A549 (cell line): Measurements from ENCODE around the gene CHST15.

Experiments used
- CBX2 ChIP-seq: fragments of 200-600 bp; sonication (generic); IDR thresholded peaks from 2 replicates; pipeline ENCODE4 v1.6.1; 2016; ENCODE audit warnings: low read depth, mild to moderate bottlenecking, borderline replicate concordance
- EP300 ChIP-seq, 2 experiments: fragments of >200 bp; sonication (Bioruptor Twin); formaldehyde crosslinking; IDR thresholded peaks; 2 replicates in 1 of 2; 3 replicates in 1 of 2; pipeline ENCODE4 v1.6.1; 2016 to 2017
- HOXA7 ChIP-seq: fragments of 250-450 bp; sonication (Bioruptor Pico); IDR thresholded peaks from 2 replicates; pipeline ENCODE4 v1.5.0; 2020; ENCODE audit warnings: mild to moderate bottlenecking, moderate library complexity
- JUNB ChIP-seq: fragments of >200 bp; sonication (Bioruptor Twin); formaldehyde crosslinking; IDR thresholded peaks from 2 replicates; pipeline ENCODE4 v1.6.1; 2016
- KDM1A ChIP-seq: fragments of 200-600 bp; sonication (generic); IDR thresholded peaks from 2 replicates; pipeline ENCODE4 v1.6.1; 2016; ENCODE audit warnings: low read depth, mild to moderate bottlenecking
- RAD21 ChIP-seq, 2 experiments: fragments of >200 bp in 1 of 2; sonication (Bioruptor Twin) in 1 of 2; formaldehyde crosslinking in 1 of 2; IDR thresholded peaks in 1 of 2; conservative IDR thresholded peaks in 1 of 2; 2 replicates in 1 of 2; 3 replicates in 1 of 2; pipeline ENCODE4 v1.6.1; 2012 to 2018; ENCODE audit warnings: inconsistent platforms in 1 of 2
- RCOR1 ChIP-seq: fragments of 150-350 bp; IDR thresholded peaks from 2 replicates; pipeline ENCODE4 v1.6.1; 2014; ENCODE audit warnings: antibody characterized with exemption, low read length, low read depth
- ZSCAN20 ChIP-seq: fragments of 250-450 bp; sonication (Bioruptor Pico); IDR thresholded peaks from 2 replicates; pipeline ENCODE4 v1.8.0; 2022; ENCODE audit warnings: mild to moderate bottlenecking, moderate library complexity
- TF ChIP-seq, protein P1 (sequence below): fragments of 200-600 bp; sonication (generic); IDR thresholded peaks from 2 replicates; pipeline ENCODE4 v1.6.1; 2016; ENCODE audit warnings: antibody characterized with exemption, mild to moderate bottlenecking, moderate library complexity
- TF ChIP-seq, protein P2 (sequence below): fragments of >200 bp; sonication (Bioruptor Twin); formaldehyde crosslinking; IDR thresholded peaks from 3 replicates; pipeline ENCODE4 v1.5.1; 2016

DNA sequence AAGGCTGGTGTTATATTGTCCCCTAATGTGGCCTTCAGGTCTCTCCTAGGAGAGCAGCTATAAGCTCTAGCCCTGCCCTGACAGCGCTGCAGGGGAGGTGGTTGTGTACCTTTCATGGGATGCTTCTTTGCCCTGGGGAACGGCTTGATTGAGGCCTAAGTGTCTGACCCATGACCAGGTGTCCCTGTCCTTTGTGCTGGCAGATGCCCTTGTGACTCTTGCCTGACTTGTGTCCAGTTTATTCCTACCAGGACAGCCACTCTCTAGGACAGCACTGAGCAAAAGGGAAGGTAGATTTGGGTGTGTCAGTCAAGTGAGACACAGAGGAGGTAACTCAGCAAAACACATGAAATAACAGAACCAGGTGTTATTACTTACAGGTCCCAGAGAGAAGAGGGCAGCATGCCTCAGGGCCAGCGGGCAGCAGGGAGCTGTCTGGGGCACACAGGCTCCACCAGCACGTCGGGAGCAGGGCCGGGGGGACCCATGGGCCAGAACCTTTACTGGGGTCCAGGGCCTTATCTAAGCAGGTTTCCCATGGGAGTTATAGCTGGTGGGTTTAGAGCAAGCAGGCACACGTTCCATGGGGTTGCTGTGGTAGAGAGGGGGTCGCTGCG lies 10.7 kb upstream of the CHST15 start:
- TF ChIP-seq KDM1A: no peak
- TF ChIP-seq, protein P1, sequence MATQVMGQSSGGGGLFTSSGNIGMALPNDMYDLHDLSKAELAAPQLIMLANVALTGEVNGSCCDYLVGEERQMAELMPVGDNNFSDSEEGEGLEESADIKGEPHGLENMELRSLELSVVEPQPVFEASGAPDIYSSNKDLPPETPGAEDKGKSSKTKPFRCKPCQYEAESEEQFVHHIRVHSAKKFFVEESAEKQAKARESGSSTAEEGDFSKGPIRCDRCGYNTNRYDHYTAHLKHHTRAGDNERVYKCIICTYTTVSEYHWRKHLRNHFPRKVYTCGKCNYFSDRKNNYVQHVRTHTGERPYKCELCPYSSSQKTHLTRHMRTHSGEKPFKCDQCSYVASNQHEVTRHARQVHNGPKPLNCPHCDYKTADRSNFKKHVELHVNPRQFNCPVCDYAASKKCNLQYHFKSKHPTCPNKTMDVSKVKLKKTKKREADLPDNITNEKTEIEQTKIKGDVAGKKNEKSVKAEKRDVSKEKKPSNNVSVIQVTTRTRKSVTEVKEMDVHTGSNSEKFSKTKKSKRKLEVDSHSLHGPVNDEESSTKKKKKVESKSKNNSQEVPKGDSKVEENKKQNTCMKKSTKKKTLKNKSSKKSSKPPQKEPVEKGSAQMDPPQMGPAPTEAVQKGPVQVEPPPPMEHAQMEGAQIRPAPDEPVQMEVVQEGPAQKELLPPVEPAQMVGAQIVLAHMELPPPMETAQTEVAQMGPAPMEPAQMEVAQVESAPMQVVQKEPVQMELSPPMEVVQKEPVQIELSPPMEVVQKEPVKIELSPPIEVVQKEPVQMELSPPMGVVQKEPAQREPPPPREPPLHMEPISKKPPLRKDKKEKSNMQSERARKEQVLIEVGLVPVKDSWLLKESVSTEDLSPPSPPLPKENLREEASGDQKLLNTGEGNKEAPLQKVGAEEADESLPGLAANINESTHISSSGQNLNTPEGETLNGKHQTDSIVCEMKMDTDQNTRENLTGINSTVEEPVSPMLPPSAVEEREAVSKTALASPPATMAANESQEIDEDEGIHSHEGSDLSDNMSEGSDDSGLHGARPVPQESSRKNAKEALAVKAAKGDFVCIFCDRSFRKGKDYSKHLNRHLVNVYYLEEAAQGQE: no peak
- TF ChIP-seq, protein P2, sequence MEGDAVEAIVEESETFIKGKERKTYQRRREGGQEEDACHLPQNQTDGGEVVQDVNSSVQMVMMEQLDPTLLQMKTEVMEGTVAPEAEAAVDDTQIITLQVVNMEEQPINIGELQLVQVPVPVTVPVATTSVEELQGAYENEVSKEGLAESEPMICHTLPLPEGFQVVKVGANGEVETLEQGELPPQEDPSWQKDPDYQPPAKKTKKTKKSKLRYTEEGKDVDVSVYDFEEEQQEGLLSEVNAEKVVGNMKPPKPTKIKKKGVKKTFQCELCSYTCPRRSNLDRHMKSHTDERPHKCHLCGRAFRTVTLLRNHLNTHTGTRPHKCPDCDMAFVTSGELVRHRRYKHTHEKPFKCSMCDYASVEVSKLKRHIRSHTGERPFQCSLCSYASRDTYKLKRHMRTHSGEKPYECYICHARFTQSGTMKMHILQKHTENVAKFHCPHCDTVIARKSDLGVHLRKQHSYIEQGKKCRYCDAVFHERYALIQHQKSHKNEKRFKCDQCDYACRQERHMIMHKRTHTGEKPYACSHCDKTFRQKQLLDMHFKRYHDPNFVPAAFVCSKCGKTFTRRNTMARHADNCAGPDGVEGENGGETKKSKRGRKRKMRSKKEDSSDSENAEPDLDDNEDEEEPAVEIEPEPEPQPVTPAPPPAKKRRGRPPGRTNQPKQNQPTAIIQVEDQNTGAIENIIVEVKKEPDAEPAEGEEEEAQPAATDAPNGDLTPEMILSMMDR: no peak
- no peak for TF ChIP-seq ZSCAN20
- TF ChIP-seq RCOR1: no peak
- TF ChIP-seq HOXA7 (CRISPR knock-in tag): no peak
- TF ChIP-seq RAD21 (conservative IDR thresholded peaks at IDR 0.05 in 1 of 2, IDR thresholded peaks at IDR 0.05 in 1 of 2): no peak
- TF ChIP-seq EP300 (IDR thresholded peaks at IDR 0.05): no peak
- TF ChIP-seq CBX2: no peak
- no peak for TF ChIP-seq JUNB
